Endothelial cell of umbilical vein (primary cell): ENCODE data around the gene IRF8.

ENCODE experiments used
- GATA2 ChIP-seq: IDR thresholded peaks from 2 replicates; pipeline ENCODE4 v1.7.0; 2011; ENCODE audit warnings: low read depth, mild to moderate bottlenecking, moderate library complexity, mixed read lengths, low read length; ENCODE audit not compliant: insufficient read length, insufficient read depth
- TF ChIP-seq, protein P1 (sequence below), 2 donors: IDR thresholded peaks; 1 replicate in 1 of 2; 2 replicates in 1 of 2; pipeline ENCODE4 v1.5.1; 2011; ENCODE audit warnings: low read length in 2 of 2, mild to moderate bottlenecking in 2 of 2, moderate library complexity in 2 of 2, control low read depth in 1 of 2, inconsistent platforms in 1 of 2, low read depth in 1 of 2; ENCODE audit not compliant: insufficient read depth in 1 of 2; ENCODE audit errors: extremely low read depth in 1 of 2

DNA sequence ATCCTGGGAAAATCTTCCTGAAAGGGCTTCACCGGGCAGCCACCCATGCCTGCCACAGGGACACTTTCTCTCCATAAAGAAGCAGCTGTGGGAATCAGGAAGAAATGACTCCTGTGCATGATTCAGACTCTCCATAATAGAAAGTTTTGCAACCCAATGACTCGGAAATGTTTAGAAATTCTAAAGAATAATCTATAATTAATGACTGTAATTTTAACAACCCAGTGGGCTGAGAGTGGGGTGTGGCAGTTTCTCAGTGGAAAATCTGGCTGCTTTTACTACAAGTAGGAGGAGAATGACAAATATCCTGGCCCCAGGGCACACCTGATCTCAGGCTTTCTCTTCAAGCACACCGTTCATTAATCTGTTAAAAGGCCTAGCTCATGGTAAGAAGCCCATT lies 25.7 kb downstream of the IRF8 start:
- TF ChIP-seq, protein P1, sequence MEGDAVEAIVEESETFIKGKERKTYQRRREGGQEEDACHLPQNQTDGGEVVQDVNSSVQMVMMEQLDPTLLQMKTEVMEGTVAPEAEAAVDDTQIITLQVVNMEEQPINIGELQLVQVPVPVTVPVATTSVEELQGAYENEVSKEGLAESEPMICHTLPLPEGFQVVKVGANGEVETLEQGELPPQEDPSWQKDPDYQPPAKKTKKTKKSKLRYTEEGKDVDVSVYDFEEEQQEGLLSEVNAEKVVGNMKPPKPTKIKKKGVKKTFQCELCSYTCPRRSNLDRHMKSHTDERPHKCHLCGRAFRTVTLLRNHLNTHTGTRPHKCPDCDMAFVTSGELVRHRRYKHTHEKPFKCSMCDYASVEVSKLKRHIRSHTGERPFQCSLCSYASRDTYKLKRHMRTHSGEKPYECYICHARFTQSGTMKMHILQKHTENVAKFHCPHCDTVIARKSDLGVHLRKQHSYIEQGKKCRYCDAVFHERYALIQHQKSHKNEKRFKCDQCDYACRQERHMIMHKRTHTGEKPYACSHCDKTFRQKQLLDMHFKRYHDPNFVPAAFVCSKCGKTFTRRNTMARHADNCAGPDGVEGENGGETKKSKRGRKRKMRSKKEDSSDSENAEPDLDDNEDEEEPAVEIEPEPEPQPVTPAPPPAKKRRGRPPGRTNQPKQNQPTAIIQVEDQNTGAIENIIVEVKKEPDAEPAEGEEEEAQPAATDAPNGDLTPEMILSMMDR (IDR thresholded peaks at IDR 0.05; ENCODE audit: extremely low read depth in 1 of 2, insufficient read depth in 1 of 2, low read depth in 1 of 2, low read length in 2 of 2), result no peak
- no peak for TF ChIP-seq GATA2
